BLaER1 treated with 17β-estradiol and CSF1 and Interleukin-3, amounts not matched to agents 10 nM and 100 nM (cell line): ENCODE results near the gene RGS10.

Source experiments
- H3K27ac ChIP-seq, 11 experiments: shearing (Covaris generic); formaldehyde crosslinking; 2 replicates each; pipeline ENCODE4 v1.8.1; 2022
- H3K27me3 ChIP-seq, 11 experiments: shearing (Covaris generic); formaldehyde crosslinking; 2 replicates each; pipeline ENCODE4 v1.8.1; 2022
- H3K36me3 ChIP-seq, 11 experiments: shearing (Covaris generic); formaldehyde crosslinking; 2 replicates each; pipeline ENCODE4 v1.8.1; 2022
- H3K4me1 ChIP-seq, 10 experiments: shearing (Covaris generic); formaldehyde crosslinking; 2 replicates each; pipeline ENCODE4 v1.8.1; 2022
- H3K4me2 ChIP-seq, 11 experiments: shearing (Covaris generic); formaldehyde crosslinking; 2 replicates each; pipeline ENCODE4 v1.8.1; 2022
- H3K4me3 ChIP-seq, 10 experiments: shearing (Covaris generic); formaldehyde crosslinking; 2 replicates each; pipeline ENCODE4 v1.8.1; 2022
- H3K9ac ChIP-seq, 11 experiments: shearing (Covaris generic); formaldehyde crosslinking; 2 replicates each; pipeline ENCODE4 v1.8.1; 2022
- H3K9me3 ChIP-seq, 11 experiments: shearing (Covaris generic); formaldehyde crosslinking; replicated peaks in 1 of 11; 2 replicates each; pipeline ENCODE4 v1.8.1; 2022
- H4K20me1 ChIP-seq, 11 experiments: shearing (Covaris generic); formaldehyde crosslinking; 2 replicates each; pipeline ENCODE4 v1.8.1; 2022
- Cebpa-rat ChIP-seq, 11 experiments: shearing (Covaris generic); IDR thresholded peaks; 2 replicates each; pipeline ENCODE4 v1.8.1; 2022

RGS10 gene

DNA sequence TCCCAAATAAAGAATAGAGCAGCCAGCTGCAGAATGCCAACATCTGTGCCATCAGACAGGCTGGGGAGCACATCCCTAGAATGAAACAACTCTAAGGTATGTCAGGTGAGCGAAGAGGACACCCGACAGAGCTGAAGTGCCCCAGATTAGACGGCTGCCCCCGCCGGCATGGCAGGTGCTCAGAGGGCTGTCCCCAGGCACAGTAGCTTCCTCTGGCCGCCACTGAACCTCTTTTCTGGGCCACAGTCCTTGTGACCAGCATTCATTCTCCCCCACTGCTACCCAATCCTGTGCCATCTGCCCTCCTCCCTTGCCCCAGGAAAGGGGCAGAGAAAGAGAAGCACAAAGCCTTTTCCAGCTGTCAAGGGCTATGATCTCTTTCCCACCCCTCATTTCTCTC is 41.7 kb downstream of the RGS10 start:
- Histone ChIP-seq H3K36me3 (peaks cover 6 to 75% (median 19%) of the 10 kb centered on the region in 11 experiments; a peak in 11 of 22 replicates), H3K27me3 (no peaks in the 10 kb centered on the region), H3K27ac (no peak overlapping the region), H3K9ac (no peak overlapping the region), H3K4me1 (peaks cover 31 to 47% (median 40%) of the 10 kb centered on the region in 10 experiments), H3K9me3 (no peaks in the 10 kb centered on the region), H4K20me1 (peaks cover 0 to 21% (median 6%) of the 10 kb centered on the region in 11 experiments; a peak in 9 of 22 replicates), H3K4me3 (no peak overlapping the region), H3K4me2 (no peak overlapping the region)
- TF ChIP-seq Cebpa-rat (IDR thresholded peaks at IDR 0.05): no peak

DNA sequence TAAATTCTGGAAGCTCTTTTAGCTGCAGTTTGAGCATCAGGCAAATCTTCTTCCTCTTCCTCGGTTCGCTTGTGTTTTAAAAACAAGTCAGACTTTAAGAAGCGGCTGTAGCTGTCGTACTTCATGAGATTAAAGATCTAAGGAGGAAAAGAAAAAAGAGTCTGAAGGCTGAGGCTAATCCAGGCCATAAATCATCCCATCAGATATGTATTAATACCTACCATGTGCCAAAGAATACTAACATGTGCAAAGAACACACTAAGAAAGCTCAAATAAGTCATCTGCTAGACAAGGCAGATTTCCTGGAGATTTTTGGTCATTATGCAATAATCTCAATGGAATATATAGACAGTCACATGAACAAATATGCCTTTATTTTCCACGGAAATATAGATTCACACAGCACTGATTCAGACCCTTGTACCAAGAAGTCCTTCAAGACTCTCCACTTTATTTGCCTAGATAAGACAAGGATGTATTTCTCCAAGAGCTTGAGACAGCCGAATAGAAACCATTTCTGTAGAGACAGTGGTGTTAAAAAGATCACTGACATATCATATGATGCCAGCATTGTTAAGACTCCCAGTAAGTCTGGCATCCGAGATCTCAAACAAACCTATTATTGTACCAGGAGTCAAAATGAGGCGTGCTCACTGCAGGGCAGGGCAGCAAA is 42.3 kb downstream of the RGS10 start:
- TF ChIP-seq Cebpa-rat (IDR thresholded peaks at IDR 0.05): no peak
- Histone ChIP-seq H3K9me3 (no peaks in the 10 kb centered on the region), H3K36me3 (peaks cover 4 to 70% (median 17%) of the 10 kb centered on the region in 11 experiments; a peak in 11 of 22 replicates), H4K20me1 (peaks cover 0 to 21% (median 6%) of the 10 kb centered on the region in 11 experiments; a peak in 9 of 22 replicates), H3K4me3 (no peak overlapping the region), H3K27ac (no peak overlapping the region), H3K4me1 (peaks cover 31 to 47% (median 40%) of the 10 kb centered on the region in 10 experiments), H3K9ac (no peak overlapping the region), H3K27me3 (no peaks in the 10 kb centered on the region), H3K4me2 (no peak overlapping the region)

DNA sequence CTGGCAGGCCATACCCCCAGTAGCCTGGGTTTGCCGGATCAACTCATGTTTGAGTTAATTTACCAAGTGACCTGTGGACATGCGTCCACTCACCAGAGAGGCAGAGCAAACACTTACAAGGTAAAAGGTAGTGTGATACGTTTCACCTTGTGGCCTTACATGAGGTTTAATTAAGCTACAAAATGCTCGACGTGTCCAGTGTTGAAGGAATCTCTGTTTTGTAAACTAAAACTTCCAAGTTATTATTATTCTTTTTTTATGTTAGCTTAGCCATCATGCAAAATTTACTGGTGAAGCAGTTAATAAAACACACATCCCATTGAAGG is 42.9 kb downstream of the RGS10 start:
- Histone ChIP-seq H3K4me2 (no peak overlapping the region), H3K9me3 (no peaks in the 10 kb centered on the region), H3K27me3 (no peaks in the 10 kb centered on the region), H3K27ac (no peak overlapping the region), H3K4me3 (no peak overlapping the region), H3K4me1 (peaks cover 31 to 50% (median 41%) of the 10 kb centered on the region in 10 experiments), H3K36me3 (peaks cover 0 to 64% (median 11%) of the 10 kb centered on the region in 11 experiments; a peak in 11 of 22 replicates), H4K20me1 (peaks cover 0 to 21% (median 6%) of the 10 kb centered on the region in 11 experiments; a peak in 9 of 22 replicates), H3K9ac (no peak overlapping the region)
- no peak for TF ChIP-seq Cebpa-rat (IDR thresholded peaks at IDR 0.05)

DNA sequence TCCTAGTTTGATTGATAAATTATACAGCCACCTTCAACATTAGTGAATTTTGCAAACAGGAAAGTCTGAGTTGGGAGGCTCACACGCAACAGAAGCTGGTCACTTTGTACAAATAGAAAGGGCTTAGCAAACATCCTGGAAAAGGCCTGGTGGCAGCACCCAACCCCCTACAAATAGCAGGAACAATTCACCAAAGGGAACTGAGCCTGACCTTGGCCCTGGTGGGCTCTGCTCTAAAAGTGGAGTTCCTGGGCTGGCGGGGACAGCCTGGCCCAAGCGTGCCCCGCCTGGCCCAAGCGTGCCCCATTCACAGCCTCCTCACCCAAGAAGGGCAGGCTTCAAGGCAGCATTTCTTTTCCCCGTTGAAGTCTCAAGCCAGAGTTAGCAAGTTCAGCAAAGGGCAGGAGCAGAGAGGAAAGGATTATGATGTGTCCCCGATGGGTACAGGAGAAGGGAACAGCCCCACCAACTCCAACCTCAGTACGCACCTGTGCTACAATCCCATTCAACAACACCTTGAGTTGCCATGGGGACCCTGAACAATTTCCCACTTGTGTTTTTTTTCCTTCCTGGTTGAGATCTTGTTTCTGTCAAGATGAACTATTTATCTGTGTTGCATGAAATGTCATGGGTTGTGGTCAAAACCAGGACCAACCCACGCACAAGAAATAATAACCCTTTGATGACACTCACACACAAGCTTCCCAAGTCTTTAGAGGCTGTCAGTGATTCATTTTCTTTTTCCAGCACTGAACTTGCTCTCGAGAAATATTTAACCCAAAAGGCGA is 43.4 kb downstream of the RGS10 start:
- peaks cover 31 to 51% (median 42%) of the 10 kb centered on the region in 10 experiments for H3K4me1 ChIP-seq
- H3K9ac ChIP-seq: no peak overlapping the region
- no peak overlapping the region for H3K4me2 ChIP-seq
- no peak overlapping the region for H3K27ac ChIP-seq
- TF ChIP-seq Cebpa-rat (IDR thresholded peaks at IDR 0.05): no peak
- H3K36me3 ChIP-seq: peaks cover 0 to 58% (median 9%) of the 10 kb centered on the region in 11 experiments; a peak in 10 of 22 replicates
- peaks cover 0 to 21% (median 6%) of the 10 kb centered on the region in 11 experiments; a peak in 9 of 22 replicates for H4K20me1 ChIP-seq
- H3K9me3 ChIP-seq: no peaks in the 10 kb centered on the region
- no peaks in the 10 kb centered on the region for H3K27me3 ChIP-seq
- no peak overlapping the region for H3K4me3 ChIP-seq

DNA sequence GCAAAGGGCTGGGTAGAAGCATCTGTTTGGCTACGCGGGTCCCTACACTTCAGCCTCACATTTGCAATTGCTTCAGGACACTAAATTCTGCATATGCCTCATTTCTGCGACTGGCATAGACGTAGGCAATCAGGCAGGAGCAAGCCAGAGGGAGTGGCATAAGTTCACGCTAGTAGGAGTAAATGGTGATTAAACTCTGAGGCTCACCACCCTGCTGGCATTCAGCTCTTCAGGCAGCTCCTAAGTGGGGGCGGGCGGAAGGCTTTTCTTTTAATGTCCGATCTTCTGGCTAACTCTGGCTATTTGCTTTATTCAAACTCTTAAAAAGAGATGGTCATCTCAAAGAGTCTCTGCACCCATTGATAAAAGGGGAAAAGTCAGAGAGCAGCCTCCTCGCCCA is 45.3 kb downstream of the RGS10 start:
- TF ChIP-seq Cebpa-rat (IDR thresholded peaks at IDR 0.05): no peak
- Histone ChIP-seq H4K20me1 (peaks cover 0 to 13% (median 0%) of the 10 kb centered on the region in 11 experiments; a peak in 5 of 22 replicates), H3K36me3 (peaks cover 0 to 40% (median 9%) of the 10 kb centered on the region in 11 experiments; a peak in 10 of 22 replicates), H3K9me3 (no peaks in the 10 kb centered on the region), H3K4me1 (peaks cover 20 to 41% (median 31%) of the 10 kb centered on the region in 10 experiments), H3K4me2 (peak overlapping the region in 10 of 11 experiments; percentile 12 to 64 (median 42); a peak in 18 of 22 replicates), H3K9ac (no peak overlapping the region), H3K27ac (no peak overlapping the region), H3K27me3 (no peaks in the 10 kb centered on the region), H3K4me3 (no peak overlapping the region)

DNA sequence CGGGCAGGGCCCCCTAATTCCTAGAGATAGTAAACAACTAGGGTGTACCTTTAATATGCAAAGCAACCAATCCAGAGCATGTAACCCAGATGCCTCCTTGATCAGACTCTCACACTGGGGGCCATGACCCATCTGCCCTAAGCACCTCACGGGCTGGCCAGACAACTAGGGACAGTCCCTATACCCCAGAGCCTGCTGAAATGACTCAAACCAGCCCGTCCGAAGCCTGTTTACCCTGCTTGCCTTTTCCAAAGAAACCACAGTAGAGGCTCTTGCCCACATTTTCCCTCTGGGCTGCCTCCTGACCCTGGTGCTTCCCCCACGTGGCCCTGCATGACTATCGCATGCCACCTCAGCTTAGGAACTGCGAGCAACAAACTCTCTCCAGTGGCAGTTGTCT is 46.2 kb downstream of the RGS10 start:
- peaks cover 0 to 6% (median 0%) of the 10 kb centered on the region in 11 experiments; a peak in 3 of 22 replicates for H4K20me1 ChIP-seq
- peaks cover 0 to 39% (median 9%) of the 10 kb centered on the region in 11 experiments; a peak in 10 of 22 replicates for H3K36me3 ChIP-seq
- TF ChIP-seq Cebpa-rat (IDR thresholded peaks at IDR 0.05): no peak
- peaks cover 23 to 44% (median 33%) of the 10 kb centered on the region in 10 experiments for H3K4me1 ChIP-seq
- H3K4me3 ChIP-seq: no peak overlapping the region
- 0 out of 22 replicates have a peak overlapping the region, but pooled peaks of 1 of the 11 experiments have one; percentile 1 for H3K27ac ChIP-seq
- no peaks in the 10 kb centered on the region for H3K27me3 ChIP-seq
- peak overlapping the region in 9 of 11 experiments; percentile 3 to 55 (median 49); a peak in 17 of 22 replicates for H3K4me2 ChIP-seq
- no peak overlapping the region for H3K9ac ChIP-seq
- H3K9me3 ChIP-seq: no peaks in the 10 kb centered on the region

DNA sequence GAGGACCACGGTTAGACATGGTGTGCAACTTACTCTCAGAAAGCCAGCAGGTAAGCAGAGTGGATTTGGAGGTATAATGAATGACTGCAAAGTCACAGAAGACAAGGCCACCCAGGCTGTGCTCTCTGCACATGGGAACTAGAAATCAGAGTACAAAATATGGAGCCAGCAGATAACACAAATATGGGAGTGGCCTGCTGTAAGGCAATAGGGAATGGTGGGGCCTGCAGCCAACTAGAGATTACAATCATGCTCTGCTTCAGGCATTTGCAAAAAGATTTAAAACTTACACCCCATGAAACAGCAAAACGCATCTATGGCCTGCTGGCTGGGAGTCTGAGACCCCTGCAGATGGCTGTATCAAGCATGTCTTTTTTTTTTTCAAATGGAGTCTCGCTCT is 47.0 kb downstream of the RGS10 start:
- Histone ChIP-seq H4K20me1 (peaks cover 0 to under 1% (median 0%) of the 10 kb centered on the region in 11 experiments; a peak in 1 of 22 replicates), H3K9ac (no peak overlapping the region), H3K27ac (no peak overlapping the region), H3K36me3 (peaks cover 0 to 33% (median 9%) of the 10 kb centered on the region in 11 experiments; a peak in 10 of 22 replicates), H3K9me3 (no peaks in the 10 kb centered on the region), H3K4me2 (no peak overlapping the region), H3K4me1 (peaks cover 25 to 50% (median 38%) of the 10 kb centered on the region in 10 experiments), H3K27me3 (no peaks in the 10 kb centered on the region), H3K4me3 (no peak overlapping the region)
- TF ChIP-seq Cebpa-rat (IDR thresholded peaks at IDR 0.05): no peak

DNA sequence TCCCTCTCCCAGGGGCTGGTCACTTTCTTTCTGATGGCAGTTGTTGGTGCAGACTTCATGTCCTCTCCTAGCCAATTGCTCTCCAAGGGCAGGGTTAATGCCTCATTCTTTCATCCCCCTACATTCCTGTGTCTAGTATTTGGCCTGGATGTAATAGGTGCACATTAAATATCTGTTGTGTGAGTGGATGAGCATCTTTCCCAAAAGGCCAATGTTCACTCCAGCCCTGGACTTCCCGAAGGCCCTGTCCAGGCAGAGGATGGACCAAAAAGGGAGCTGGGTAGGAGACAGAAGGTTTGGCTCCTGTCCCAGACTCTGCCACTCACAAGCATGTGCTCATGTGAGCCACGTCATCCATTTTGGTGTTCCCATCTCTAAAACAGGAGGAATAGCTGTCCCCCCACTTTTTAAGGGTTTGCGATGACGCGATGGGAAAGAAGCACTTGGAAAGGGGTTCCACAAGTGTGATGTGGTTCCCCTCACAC is 47.5 kb downstream of the RGS10 start:
- Histone ChIP-seq H3K4me3 (no peak overlapping the region), H3K9me3 (no peaks in the 10 kb centered on the region), H3K27me3 (no peaks in the 10 kb centered on the region), H3K27ac (no peak overlapping the region), H3K4me1 (peaks cover 29 to 53% (median 41%) of the 10 kb centered on the region in 10 experiments), H3K36me3 (peaks cover 0 to 28% (median 9%) of the 10 kb centered on the region in 11 experiments; a peak in 10 of 22 replicates), H3K9ac (no peak overlapping the region), H4K20me1 (no peaks in the 10 kb centered on the region; a peak in 1 of 22 replicates), H3K4me2 (no peak overlapping the region)
- no peak for TF ChIP-seq Cebpa-rat (IDR thresholded peaks at IDR 0.05)
